ENCODE data around the gene CAPN8. TPM values are rescaled to one million over a fixed set of nuclear protein-coding genes. Genes with fewer than 3 reads are reported as not detected.

Gene CAPN8
- polyA plus RNA-seq, 1 of the 3 experiments (the other 2 are of a cell fraction): not detected

- no peak for TF ChIP-seq RCOR1 (IDR thresholded peaks at IDR 0.05; ENCODE audit: low read length)
- TF ChIP-seq PBX3 (IDR thresholded peaks at IDR 0.05): peak; percentile 66
- TF ChIP-seq FOSL2 (IDR thresholded peaks at IDR 0.05; ENCODE audit: borderline replicate concordance, low read depth): peak; percentile 41; the same call in 1 of the 2 replicates
- TF ChIP-seq ELF1 (IDR thresholded peaks at IDR 0.05): no peak; the same call in 1 of the 2 replicates
- TF ChIP-seq SMC3 (IDR thresholded peaks at IDR 0.05; ENCODE audit: low read depth, low read length): no peak
- peak; percentile 43 for TF ChIP-seq JUND (IDR thresholded peaks at IDR 0.05)
- TF ChIP-seq MAX (IDR thresholded peaks at IDR 0.05; ENCODE audit: low read depth): peak; percentile 23; the same call in 1 of the 2 replicates
- TF ChIP-seq SIN3A (IDR thresholded peaks at IDR 0.05; ENCODE audit: borderline replicate concordance, low read depth, low read length): peak; percentile 27; the same call in 1 of the 2 replicates
- no peak for TF ChIP-seq USF2 (IDR thresholded peaks at IDR 0.05; ENCODE audit: borderline replicate concordance, low read depth, low read length)
- TF ChIP-seq ZBTB33 (IDR thresholded peaks at IDR 0.05; ENCODE audit: borderline replicate concordance, low read depth): no peak
- no peak for TF ChIP-seq RFX5 (IDR thresholded peaks at IDR 0.05; ENCODE audit: low read length)
- no peak for TF ChIP-seq CHD2 (IDR thresholded peaks at IDR 0.05; ENCODE audit: low read length, partially characterized antibody)
- peak; percentile 61 for TF ChIP-seq TCF12 (IDR thresholded peaks at IDR 0.05)
- TF ChIP-seq RAD21 (IDR thresholded peaks at IDR 0.05; ENCODE audit: low read length): no peak
- TF ChIP-seq FOXJ3 (CRISPR knock-in tag; IDR thresholded peaks at IDR 0.05): no peak
- no peak for TF ChIP-seq MXI1 (IDR thresholded peaks at IDR 0.05; ENCODE audit: low read depth, low read length)
- no peak for TF ChIP-seq TAF1 (IDR thresholded peaks at IDR 0.05; ENCODE audit: borderline replicate concordance, low read depth, low read length)
- no peak for TF ChIP-seq FOXM1 (IDR thresholded peaks at IDR 0.05; ENCODE audit: low read depth)
- TF ChIP-seq IRF3 (IDR thresholded peaks at IDR 0.05; ENCODE audit: low read depth, low read length): no peak
- TF ChIP-seq MEF2A (IDR thresholded peaks at IDR 0.05; ENCODE audit: borderline replicate concordance, low read depth): no peak
Measured at GRCh38 chr1:223706077-223706973, 40.8 kb upstream of the CAPN8 start (continued).

Measured in SK-N-SH (cell line).